ENCODE measurements around the gene FARS2.

Gene FARS2

DNA sequence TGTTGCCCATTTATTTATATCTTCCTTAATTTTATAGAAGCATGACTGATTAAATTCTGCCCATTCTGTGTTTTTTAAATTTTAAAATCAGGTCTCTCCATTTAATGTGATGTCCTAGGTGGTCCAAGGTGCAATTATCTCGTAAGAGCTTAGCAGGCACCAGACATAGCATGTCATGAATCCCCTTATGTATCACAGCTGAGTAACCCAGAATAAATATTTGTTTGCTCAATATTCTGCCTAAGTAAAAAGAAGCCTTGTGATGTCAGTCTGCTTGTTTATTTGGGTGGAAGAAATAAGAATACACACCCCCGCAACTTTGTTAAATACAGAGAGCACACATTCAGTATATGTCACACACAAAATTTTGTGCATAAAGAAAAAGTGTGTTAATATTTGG is 211.3 kb downstream of the FARS2 start:
- DNase-seq (ENCODE audit: extremely low read depth, low read depth) = no peak
- TF ChIP-seq, protein P1, sequence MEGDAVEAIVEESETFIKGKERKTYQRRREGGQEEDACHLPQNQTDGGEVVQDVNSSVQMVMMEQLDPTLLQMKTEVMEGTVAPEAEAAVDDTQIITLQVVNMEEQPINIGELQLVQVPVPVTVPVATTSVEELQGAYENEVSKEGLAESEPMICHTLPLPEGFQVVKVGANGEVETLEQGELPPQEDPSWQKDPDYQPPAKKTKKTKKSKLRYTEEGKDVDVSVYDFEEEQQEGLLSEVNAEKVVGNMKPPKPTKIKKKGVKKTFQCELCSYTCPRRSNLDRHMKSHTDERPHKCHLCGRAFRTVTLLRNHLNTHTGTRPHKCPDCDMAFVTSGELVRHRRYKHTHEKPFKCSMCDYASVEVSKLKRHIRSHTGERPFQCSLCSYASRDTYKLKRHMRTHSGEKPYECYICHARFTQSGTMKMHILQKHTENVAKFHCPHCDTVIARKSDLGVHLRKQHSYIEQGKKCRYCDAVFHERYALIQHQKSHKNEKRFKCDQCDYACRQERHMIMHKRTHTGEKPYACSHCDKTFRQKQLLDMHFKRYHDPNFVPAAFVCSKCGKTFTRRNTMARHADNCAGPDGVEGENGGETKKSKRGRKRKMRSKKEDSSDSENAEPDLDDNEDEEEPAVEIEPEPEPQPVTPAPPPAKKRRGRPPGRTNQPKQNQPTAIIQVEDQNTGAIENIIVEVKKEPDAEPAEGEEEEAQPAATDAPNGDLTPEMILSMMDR (IDR thresholded peaks at IDR 0.05; ENCODE audit: low read depth, low read length, missing control alignments) = no peak
- no peak overlapping the region for H3K4me3 ChIP-seq (replicated peaks; ENCODE audit: low read depth, low read length)

GRCh38 chr6:5475779-5476178 is 214.5 kb downstream of the FARS2 start:
- DNase-seq (ENCODE audit: extremely low read depth, low read depth) = no peak
- TF ChIP-seq, protein P1 (IDR thresholded peaks at IDR 0.05; ENCODE audit: low read depth, low read length, missing control alignments) = no peak
- H3K4me3 ChIP-seq (replicated peaks; ENCODE audit: low read depth, low read length) = no peak overlapping the region

- H3K4me3 ChIP-seq (replicated peaks; ENCODE audit: low read depth, low read length) = no peak overlapping the region
- TF ChIP-seq, protein P1 (IDR thresholded peaks at IDR 0.05; ENCODE audit: low read depth, low read length, missing control alignments) = no peak
- no peak for DNase-seq (ENCODE audit: extremely low read depth, low read depth)
Observed at GRCh38 chr6:5478380-5478779, 217.1 kb downstream of the FARS2 start.

DNA sequence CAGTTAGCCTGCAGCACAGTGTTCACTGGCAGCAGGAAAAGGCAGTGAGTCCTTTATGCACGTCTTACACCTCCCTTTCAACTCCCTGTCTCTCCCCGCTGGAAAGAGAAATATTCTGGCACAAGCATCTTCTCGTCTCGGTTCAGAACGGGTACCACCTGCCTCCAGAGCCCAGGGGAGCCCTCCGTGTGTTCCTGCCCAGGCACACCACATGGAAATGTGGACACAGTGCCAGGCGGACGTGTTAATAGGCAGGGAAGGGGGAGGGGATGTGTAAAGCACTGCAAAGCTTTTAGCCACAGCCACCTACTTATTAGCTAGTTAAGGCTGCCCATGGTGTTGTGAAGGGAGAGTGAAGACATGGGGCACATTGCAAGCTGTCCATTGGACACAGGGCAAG is 219.7 kb downstream of the FARS2 start:
- no peak for DNase-seq (ENCODE audit: extremely low read depth, low read depth)
- TF ChIP-seq, protein P1 (IDR thresholded peaks at IDR 0.05; ENCODE audit: low read depth, low read length, missing control alignments) = no peak
- H3K4me3 ChIP-seq (replicated peaks; ENCODE audit: low read depth, low read length) = no peak overlapping the region

DNA sequence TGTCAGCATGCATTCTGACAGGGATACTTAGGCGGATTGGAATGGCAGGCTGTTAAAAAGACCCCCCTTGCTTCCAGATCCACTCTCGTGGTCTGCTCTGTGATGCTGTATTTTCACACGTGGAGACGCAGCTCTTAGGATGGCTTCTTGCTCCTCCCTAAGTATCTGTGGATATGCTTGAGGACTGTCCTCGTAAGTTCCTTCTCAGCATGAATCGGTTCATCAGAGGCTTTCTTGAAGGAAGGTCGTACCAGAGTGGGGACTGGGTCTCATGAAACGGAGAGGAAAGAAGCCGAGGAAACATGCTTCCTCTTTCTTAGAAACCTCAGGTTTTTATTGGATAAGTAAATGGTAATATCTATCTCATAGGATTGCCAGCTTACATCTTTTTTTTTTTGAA is 220.4 kb downstream of the FARS2 start:
- no peak for DNase-seq (ENCODE audit: extremely low read depth, low read depth)
- no peak overlapping the region for H3K4me3 ChIP-seq (replicated peaks; ENCODE audit: low read depth, low read length)
- TF ChIP-seq, protein P1 (IDR thresholded peaks at IDR 0.05; ENCODE audit: low read depth, low read length, missing control alignments) = no peak

- DNase-seq (ENCODE audit: extremely low read depth, low read depth) = no peak
- TF ChIP-seq, protein P1 (IDR thresholded peaks at IDR 0.05; ENCODE audit: low read depth, low read length, missing control alignments) = no peak
- H3K4me3 ChIP-seq (replicated peaks; ENCODE audit: low read depth, low read length) = no peak overlapping the region
Observed at GRCh38 chr6:5482619-5483018, 221.3 kb downstream of the FARS2 start.

DNA sequence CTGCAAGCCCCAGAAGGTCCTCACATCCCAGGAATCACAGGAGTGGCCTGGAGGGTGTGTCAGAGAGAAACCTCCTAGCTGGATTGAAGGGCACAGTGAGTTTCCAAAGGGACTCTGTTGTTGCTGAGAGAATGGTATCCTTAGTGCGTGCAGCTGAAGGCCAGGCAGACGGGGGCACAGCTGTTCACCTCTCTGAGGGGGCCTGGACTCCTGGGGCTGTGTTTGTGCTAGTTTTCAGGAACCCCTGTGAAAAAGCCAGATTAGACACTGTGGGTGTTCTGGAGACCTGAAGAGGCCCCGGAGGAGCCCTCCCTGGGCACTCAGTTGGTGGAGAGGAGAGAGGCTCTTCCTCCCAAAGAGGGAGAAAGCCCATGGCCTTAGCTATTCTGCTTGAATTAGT is 223.4 kb downstream of the FARS2 start:
- no peak for DNase-seq (ENCODE audit: extremely low read depth, low read depth)
- no peak overlapping the region for H3K4me3 ChIP-seq (replicated peaks; ENCODE audit: low read depth, low read length)
- TF ChIP-seq, protein P1 (IDR thresholded peaks at IDR 0.05; ENCODE audit: low read depth, low read length, missing control alignments) = no peak
